NCI-H1436 treated with DMSO at 0.1 percent for 48 hours (cell line): ENCODE measurements around the gene ANKRD18A.
A peak's percentile ranks its signal among the peaks of the same experiment; 100 is the strongest.

Source experiments
- DNase-seq: peaks from one replicate; lab custom pipeline; 2025; lab: John Stamatoyannopoulos, UW

ANKRD18A gene

DNA sequence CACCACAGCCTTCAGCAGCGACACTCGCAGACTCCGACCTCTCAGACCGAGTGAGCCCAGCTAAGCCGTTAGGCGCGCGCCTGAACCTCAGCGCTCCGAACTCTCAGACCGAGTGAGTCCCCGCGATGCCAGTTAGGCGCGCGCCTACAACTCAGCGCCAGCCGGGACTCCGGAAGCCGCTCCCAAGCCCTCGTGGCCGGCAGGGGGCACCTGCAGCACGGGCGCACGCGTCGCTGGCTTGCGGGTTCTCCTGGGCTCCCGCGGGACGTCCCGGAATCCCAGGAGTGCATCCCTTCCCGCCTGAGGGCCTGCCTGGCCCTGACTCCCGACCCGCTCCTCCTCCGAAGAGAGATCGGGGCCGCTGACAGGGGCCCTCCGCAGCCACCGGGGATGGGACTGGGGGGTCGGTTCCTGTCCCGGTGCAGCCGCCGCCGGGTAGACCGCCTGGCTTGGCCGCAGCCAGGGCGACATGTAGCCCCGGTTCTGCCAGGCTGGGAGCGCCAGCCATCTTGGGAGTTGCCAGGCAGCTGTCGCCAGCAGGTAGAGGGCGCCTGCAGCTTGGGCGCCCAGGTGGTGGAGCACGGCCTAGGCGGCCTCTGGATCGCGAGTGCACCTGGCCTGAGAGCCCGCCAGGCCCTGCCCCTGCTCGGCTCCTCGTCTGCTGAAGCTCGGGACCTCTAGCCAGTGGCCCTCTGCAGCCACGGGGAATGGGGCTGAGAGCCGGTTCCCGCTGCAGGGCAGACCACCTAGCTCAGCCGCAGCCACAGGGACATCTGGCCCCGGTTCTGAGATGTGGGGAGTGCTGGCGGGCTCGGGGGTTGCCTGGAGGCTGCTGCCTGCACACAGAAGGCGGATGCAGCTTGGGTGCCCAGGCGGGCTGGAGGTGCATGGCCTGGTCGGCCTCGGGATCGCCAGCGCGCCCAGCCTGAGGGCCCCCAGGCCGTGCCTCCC, at the start of gene ANKRD18A:
Gene ANKRD18A, minus strand, starts transcription at position 114 of the 951 bp plus-strand sequence. CDS start 311 bp downstream, outside the sequence.
- DNase-seq = peak; percentile 43

DNA sequence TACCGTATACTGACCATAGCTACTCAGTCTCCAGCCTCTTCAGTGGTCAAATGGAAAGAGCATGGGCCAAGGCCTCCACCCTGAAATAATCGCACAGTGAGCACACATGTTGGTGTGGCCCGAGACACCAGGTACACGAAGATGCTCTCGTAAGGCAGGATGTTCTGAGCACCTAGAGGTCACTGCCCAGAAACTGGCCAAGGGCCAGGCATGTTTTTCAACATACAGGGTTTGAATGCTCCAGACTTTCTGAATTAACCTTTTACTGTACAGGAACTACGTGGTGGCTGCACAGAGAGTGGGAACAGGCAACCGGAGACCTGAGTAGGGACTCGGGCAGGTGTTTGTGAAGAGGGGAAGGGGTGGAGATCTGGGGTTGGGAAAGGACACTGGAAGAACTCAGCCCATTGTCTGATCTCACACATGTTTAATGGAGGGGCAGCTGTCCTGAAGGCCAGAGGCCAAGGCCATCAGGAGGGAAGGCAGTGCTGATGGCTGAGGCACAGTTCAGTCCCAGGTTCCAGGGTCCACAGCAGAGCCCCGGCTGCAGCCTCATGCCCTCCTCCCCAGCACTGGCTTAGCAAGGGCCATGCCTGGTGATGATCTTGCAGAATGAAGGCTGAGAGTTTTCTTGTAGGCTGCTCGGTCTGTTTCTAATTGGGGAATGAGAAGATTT, 48.5 kb upstream of the ANKRD18A start:
- DNase-seq = no peak

DNA sequence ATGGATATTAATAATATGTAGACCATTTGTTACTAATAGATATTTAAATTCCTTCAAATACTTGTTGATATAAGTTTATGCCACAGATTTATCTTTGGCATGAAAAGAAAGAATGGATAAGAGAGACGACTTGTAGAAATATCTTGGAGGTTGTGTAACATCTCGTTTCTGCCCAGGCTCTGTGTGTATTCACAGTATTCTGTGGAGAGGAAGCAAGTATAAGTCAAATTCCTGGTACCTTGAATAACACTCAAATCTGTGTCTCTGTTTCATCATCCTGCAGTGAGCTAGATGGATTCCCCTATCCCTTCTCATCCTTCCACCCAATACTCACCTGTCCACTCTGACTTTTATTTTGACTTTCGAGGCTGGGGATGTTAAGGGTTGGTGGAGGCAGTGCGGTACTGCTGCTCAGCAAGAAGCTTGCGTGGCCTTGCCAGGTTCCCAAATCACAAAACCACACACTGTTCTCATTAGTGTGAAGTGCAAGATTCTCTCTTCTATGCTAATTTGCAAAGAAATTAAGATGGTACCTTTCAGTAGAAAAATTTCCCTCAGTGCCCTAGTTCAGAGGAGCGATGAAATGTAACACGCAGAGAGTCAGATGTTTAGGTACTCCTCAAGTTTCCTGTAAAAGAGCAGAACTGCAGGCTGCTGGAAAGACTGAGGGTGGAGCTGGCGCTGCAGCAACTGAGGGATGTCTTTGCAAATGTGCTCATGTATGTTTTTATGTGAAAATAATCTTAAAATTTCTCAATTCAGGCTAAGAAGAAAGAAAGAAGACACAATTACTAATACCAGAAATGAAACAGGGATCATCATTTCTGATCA, 42.6 kb upstream of the ANKRD18A start:
- no peak for DNase-seq

GRCh38 chr9:38659538-38659937, 39.1 kb upstream of the ANKRD18A start:
- DNase-seq = no peak

DNA sequence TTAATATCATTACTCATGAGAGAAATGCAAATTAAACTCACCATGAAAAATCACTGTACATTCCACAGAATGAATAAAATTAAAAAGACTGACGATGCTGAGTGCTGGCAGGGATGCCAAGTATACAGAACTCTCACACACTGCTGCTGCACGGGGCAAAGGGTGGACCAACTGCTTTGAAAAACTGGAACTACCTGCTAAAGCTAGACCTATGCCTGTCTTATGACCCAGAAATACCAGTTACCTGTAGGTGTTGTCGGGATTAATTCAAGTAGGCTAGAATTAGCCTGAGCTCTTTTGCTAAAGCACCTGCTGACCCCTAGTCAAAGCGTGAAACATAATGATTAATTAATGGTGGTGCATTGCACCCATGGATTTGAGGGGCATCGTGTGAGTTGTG, 36.5 kb upstream of the ANKRD18A start:
- no peak for DNase-seq

DNA sequence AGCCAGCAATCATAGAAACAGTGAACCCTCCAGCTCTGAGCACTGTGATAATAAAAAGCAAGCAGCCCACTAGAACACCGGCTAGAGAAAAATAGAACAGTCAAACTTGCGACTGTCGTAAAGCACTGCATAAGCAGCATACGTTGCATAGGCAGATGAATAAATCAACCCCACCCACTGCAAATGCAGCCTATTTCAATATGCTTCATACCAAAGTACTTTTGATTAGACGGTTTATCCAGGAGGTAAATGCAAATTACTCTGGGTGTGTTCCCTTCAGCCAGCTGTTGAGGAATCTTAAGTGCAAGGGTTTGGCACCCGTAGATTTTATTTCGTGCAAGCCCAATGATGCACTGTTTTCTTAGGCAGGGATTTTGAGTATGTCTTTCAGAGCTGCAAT, 32.1 kb upstream of the ANKRD18A start:
- no peak for DNase-seq

DNA sequence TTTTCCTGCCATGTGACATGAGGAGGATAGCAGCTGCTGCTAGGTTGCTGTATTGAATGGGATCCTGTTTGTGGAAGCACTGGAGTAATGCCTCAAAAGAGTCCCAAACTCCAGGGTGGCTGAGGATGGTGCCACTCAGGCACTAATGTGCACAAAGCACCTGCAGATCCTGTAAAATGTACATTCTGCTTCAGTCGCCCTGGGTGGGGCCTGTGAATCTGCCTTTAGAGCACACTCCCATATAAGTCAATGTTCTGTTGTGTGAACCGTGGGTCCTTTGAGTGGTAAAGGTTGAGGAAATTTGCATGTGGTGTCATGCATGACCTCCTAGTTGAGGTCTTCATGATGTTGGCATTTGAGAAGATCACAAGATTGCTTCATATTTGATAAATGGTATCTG, 31.6 kb upstream of the ANKRD18A start:
- DNase-seq = no peak

DNA sequence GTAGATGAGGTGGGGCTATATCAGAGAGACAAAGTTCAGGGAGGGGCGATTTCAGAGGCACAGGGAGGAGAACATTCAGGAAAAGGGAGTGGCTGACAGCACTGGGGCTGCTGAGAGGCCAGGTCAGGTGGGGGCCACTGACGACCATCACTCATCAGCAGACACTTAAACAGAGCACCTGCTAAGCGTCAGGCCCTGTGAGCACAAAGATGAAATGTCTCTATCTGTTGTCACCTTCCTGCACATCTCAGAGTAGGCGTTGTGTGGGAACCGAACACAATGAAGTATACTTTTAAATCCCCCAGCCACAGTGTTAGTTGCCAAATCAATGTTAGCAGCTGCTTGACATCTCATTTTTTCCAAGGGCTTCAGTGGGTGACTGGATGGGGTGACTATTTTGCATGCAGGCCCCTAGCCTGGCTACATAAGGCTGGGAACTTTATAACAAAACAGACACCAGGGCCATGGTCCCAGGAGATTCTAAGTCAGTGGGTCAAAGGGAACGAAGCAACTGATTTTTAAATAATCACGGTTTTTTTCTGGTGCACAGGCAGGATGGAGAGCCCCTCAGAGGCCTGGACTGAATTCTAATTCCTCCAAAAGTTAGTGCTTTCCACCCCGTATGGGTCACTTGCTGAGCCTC, 31.1 kb upstream of the ANKRD18A start:
- DNase-seq = no peak

GRCh38 chr9:38650564-38650963, 30.2 kb upstream of the ANKRD18A start:
- DNase-seq = no peak

DNA sequence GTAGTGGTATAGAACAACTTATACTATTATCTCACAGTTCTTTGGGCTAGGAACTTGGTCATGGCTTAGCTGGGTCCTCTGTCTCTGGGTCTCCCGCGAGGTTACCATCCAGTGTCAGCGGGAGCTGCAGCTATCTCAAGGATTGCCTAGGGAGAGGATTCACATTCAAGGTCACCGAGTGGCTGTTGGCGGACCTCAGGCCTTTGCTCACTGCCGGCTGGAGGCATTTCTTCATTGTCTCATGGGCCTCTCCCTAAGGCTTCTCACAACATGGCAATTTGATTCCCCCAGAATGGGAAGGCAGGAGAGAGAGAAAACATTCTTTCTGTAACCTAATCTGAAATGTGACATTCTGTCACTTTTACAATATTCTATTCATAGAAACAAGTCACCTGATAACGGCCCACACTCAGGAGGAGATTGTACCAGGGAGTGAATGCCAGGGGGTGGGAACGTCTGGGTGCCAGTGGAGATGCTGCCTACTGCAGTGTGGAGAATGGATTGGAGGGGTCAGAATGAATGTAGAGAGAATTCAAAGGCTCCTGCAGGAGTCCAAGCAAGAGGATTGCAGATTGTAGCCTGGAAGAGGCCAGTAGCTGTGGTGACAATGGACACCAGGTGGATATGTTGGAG, 29.5 kb upstream of the ANKRD18A start:
- no peak for DNase-seq

- DNase-seq = no peak
Measured at GRCh38 chr9:38644601-38645000, 24.2 kb upstream of the ANKRD18A start.

DNA sequence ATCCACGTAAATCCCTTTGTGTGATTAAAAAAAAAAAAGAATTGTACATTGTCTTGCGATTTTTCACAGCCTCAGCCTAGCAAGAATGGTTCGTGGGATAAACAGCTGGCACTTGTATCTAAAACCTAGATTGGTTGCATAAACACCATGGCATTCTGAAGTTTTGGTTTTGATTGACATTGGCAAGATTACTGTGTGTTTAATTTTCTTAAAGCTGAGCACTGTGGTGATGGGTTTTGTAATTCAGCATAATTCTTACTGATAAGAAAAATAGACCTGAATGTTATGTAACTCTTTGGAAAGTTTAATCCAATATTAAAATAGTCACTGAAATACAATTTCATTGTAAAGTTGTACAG, 23.4 kb upstream of the ANKRD18A start:
- DNase-seq = no peak

GRCh38 chr9:38642951-38643814, 22.8 kb upstream of the ANKRD18A start:
- DNase-seq = no peak

DNA sequence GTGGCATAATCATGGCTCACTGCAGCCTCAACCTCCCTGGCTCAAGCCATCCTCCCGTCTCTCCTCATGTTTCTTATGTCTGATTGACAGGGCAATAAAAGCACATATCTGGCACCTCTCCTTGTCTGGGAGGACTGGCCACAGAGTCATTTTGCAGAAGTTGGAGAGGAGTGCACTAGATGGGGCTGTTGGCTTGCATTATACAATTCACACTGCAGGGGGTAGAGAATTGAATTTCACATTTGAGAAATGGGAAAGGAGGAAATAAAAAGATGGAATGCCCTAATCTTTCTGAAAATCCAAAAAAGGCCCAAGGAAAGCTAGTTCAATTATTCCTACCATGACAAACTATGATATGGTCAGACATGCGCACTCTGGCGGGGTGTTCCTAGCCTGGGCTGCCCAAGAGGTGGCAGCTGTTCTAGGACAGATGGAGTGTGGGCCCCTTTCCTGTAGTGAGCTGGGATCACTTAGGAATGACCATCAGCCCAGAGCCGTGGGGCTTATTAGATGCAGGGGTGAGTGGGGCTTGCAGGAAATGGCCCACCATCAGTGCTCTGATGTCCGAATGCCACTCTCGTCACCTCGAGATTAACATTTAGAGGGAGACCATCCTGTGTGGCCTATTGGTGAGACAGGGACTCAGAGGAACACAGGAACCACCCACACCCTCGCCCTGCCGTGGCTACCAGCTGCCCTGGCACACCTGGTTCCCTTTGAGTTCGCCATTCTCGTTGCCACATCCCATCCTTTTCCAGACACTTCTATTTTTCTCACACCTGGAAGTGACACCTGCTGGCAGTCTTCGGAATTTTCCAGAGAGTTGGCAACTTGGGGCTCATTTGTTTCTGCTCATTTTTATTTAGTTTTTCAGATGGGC, 21.8 kb upstream of the ANKRD18A start:
- DNase-seq = no peak

DNA sequence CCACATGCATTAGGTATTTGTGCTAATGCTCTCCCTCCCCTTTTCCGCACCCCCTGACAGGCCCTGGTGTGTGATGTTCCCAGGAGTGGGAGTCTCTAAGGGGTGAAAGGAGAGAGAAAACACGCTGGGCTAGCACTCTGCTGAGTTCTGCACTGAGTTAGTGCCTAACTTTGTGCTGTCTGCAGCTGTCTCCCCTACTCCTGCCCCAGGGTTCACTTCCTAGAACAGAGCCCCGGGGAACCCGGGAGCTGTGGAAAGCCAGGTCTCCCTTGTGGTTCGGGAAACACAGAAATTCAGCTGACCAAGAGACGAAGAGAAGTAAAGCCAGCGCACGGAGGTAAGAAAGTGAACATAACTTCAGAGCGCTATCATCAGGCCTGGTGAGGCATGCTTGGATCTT, 20.7 kb upstream of the ANKRD18A start:
- no peak for DNase-seq

DNA sequence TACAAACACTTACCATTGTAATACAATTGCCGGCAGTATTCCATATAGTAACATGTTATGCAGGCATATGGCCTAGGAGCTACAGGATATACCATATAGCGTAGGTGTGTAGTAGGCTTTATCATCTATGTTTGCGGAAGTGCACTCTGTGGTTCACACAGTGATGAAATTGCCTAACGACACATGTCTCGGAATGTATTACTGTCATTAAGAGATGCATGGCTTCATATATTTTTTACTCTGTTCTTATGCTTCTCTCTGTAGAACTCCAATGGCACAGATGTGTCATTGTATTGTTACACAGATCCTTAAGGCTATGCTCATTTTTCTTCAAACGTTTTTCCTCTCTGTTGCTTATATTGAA, 19.2 kb upstream of the ANKRD18A start:
- DNase-seq = no peak

- DNase-seq = no peak
Measured at GRCh38 chr9:38638881-38639576, 18.6 kb upstream of the ANKRD18A start.

GRCh38 chr9:38634315-38634714, 13.9 kb upstream of the ANKRD18A start:
- DNase-seq = no peak

- DNase-seq = no peak
Measured at GRCh38 chr9:38629511-38629910, 9.1 kb upstream of the ANKRD18A start.
